Right ventricle myocardium superior (tissue), 1 donor: ENCODE data around the gene CD82. TPM values are rescaled to one million over a fixed set of nuclear protein-coding genes. Genes with fewer than 3 reads are reported as not detected.

Experiments
- ATAC-seq: fragments of 200-7000 bp; cut with Tn5 transposase; one replicate; pipeline ENCODE4 v1.9.1; 2020; ENCODE audit warnings: mild to moderate bottlenecking; ENCODE audit not compliant: poor library complexity
- DNase-seq: peaks from one replicate; pipeline ENCODE4 v3.0.0-alpha.2; 2020
- intact Hi-C: fragments of 100-400 bp; cut with DNase I; formaldehyde crosslinking; loops from one replicate; pipeline ENCODE4 v1.11.2; 2022
- total RNA-seq: library from RNA; stranded (reverse); fragmentation: NEBNext Ultra II Directional; extraction: Animal tissue kit (Norgen Biotek cat#: 25700); gene quantifications from one replicate; pipeline ENCODE4 v1.2.1, GENCODE V29; 2021
- donor health status: DM: no; HTN: yes; CAD: no; lungs with severe emphysema.

Gene CD82
- total RNA-seq, 1 donor from 2014 or later, result 54.6 TPM

DNA sequence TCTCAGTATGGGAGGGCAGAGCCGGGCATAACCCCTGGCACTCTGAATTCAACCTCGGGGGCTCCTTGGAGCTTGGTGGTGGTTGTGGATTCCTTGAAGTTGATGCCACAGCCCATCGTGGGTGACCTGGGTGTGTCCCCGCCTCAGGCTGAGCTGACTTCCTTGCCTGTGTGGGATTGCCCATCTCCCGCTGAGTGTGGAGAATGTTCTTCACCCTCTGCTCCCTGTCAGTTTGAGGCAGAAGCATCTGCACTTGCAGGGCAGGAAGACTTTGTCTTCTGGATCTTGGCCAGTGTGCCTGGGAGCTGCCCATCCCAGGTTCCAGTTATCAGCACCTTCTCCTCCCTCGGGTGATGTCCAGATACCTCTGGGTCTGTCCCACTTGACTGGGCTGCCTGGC, 25.3 kb downstream of the CD82 start:
- ATAC-seq, result no peak

GRCh38 chr11:44591557-44591956, 26.1 kb downstream of the CD82 start:
- intact Hi-C loops, result no loop called here
- DNase-seq (no peak), ATAC-seq (no peak)

More for the DNA sequence above, 25.3 kb downstream of the CD82 start:
- DNase-seq, result no peak
- intact Hi-C loops, result no loop called here

DNA sequence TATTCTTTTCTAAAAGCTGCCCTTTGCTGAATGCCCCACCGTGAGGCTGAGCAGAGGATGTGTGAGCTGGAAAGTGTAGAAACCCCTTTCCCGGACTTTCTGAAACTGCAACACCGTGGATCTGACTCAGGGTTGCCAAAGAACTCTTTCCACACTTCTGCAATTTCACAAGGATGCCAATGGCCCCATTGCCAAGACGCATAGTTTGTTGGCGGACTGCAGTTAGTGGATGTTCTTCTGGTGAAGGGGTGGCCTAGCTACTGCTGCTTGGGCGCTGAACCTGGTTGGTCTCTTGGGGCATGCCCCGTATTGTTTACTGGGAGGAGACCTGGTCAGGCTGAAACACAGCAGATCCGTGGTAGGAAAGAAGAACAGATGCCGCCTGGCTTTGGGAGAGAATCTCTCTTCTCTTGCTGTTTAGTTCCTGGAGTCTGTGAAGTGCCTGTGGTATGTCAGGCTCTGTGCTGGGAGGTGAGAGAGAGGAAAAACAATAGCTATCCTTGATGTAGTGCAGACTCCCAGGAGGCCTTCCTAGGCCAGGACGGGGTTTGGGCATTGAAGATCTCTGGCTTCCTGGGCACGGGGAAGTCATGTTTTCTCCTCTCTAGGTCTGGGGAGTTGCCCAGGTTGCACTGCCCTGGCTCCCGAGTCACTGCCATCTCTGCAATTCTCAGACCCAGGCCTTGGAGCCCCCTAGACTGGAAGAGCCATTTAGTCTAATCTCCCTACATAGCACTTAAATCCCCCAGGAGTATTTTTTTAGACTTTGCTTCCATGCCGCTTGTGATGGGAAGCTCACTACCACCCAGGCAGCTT, 26.9 kb downstream of the CD82 start:
- DNase-seq (no peak), ATAC-seq (no peak)
- intact Hi-C loops, result no loop called here

GRCh38 chr11:44593251-44593650, 27.8 kb downstream of the CD82 start:
- DNase-seq (no peak), ATAC-seq (no peak)
- intact Hi-C loops, result no loop called here

DNA sequence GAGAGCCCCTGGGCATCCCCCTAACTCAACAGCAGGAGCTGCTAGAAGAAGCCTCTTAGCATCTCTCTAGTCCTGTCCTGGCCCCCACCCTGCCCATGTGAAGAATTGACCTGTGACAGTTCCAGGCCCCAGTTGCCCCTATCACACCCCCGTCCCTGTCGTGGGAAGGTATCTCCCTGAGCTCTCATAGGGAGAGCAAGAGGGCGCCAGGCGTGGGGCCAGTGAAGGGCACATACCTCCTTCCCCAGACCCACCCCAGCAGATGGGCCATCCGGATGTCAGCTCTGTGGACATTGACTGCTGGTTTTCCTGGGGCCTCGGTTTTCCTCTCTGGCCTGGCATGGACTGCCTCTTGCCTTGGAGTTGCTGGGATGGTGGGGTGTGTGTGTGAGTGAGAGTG, 29.5 kb downstream of the CD82 start:
- DNase-seq (no peak), ATAC-seq (no peak)
- intact Hi-C loops, result no loop called here

DNA sequence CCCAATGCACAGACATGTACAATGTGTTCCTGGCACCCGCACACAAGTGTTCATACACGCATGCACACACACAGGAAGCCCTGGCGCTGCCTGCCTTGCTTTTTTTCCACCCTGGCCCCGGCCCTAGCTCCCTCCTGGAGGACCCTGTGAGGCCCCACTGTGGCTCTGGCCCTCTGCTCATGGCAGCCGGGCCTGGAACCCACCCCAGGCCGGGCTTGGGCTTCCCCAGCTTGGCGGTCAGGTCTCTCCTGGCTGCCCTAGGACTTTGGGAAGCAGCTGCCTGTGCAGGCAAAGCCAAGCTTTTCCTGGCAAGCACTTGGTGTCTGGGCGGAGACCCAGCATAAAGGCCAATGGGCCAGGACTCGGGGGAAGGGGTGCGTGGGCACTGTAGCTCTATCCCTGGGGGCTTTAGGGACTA, 30.5 kb downstream of the CD82 start:
- intact Hi-C loops, result no loop called here
- ATAC-seq, result peak; percentile 89

DNA sequence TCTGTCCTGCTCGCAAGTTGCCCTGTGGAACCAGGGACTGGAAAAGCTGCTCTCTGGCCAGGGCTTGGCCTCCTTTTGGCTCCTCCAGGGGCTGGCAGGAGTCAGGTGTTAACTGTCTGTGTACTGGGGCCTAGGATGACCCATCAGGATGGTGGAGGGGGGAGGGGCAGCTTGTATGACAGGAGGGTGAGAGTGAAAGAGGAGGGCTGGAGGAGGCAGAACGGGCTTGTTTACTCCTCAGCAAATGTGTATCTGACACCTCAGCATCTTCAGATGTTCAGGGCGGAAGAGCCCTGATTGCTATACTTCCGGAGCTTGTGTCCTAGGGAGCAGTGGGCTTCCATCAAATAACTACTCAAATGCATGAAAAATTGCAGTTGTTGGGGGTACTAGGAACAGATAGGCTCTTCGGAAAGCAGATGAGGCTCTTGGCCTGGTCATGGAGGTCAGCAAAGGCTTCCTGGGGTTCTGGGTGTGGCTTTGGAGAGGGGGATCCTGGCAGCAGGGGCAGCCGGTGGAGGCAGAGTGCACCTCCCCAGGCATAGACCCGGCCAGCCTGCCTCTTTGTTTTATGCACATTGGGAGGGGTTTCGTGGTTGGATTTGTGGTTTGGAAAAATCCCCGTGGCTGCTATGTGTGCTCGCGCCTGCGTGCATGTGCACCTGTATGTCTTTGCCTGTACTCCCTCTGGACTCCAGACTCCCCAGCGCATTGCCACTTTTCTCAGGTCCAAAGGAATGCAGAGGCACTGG, 31.2 kb downstream of the CD82 start:
- no peak for DNase-seq
- ATAC-seq, result peak; percentile 16
- intact Hi-C loops, result no loop called here

More for the DNA sequence above, 30.5 kb downstream of the CD82 start:
- peak; percentile 88 for DNase-seq

DNA sequence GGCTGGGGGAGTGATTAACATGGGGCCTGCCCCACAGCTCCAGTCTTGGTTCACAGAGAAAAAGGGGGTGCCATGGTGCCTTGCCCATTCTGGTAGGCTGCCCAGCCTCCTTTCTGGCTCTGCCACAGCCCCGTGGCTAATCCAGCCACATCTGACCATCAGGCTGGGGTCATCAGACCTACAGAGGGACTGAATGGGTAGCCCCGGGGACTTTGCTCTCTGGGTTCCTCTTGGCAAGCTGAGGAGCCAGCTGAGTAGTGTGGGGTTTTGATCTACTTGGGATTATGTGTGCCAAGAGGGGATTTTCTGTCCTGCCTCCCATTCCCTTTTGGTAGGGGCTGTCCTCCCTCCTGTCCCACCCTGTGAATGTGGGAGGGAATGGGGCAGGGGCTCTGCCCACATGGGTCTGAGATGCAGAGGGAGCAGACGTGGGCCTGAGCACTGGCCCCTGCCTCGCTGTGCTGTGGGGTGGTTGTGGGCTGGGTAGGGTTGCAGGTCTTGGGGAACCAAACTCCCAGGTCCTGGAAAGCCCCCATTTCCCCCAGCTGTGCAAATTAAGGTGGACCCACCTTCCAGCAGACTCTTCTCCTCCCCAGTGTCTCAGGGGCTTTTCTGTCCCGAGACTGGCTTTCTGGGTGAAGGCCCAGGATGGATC, 32.0 kb downstream of the CD82 start:
- DNase-seq, result no peak
- intact Hi-C loops, result no loop called here

GRCh38 chr11:44598831-44599230, 33.4 kb downstream of the CD82 start:
- intact Hi-C loops, result no loop called here
- DNase-seq, result no peak
- ATAC-seq, result no peak

More for the DNA sequence above, 32.0 kb downstream of the CD82 start:
- ATAC-seq, result no peak

DNA sequence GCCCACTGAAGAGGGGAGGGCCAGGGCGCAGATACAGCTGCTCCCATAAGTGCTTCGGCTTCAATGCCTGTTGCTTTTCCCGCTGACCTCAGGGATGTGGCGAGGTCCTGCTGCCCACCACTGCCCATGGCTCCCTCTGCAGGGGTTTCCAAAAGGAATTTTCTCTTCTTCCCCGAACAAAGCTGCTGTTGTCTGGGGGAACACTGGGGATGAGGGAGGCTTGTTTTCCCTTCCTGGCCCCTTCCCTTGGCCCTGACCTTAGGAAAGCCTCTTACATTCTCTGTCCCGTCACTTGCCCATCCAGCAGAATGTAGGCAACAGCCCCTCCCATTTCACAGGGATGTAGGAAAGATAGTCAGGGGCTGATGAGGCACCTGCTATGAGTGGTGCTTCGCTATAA, 34.8 kb downstream of the CD82 start:
- intact Hi-C loops, result no loop called here
- DNase-seq, result no peak
- no peak for ATAC-seq

DNA sequence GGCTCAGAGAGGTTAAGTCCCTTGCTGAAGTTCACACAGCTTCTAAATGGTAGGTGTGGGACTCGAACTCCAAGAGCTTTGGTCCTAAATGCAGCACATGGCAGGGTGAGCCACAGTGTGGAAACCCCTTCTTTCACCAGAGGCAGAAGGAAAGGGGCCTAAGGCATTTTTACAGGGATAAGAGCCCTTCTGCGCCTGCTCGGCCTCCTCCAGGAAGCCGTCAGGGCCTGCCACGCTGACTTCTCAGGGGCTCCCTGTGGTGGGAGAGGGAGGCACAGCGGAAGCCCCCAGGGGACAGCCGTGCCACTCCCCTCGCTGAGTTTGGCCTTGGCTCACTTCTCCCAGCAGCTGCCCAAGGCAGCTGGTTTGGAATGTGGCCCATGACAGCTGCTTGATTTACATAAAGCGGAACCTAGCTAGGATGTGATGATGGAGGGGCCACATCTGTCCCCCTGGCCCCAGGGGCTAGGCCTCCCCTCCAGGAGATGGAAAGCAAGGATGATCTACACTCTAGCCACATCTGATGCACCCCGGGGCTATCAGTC, 35.4 kb downstream of the CD82 start:
- DNase-seq (no peak), ATAC-seq (peak; percentile 30)
- intact Hi-C loops, result no loop called here

DNA sequence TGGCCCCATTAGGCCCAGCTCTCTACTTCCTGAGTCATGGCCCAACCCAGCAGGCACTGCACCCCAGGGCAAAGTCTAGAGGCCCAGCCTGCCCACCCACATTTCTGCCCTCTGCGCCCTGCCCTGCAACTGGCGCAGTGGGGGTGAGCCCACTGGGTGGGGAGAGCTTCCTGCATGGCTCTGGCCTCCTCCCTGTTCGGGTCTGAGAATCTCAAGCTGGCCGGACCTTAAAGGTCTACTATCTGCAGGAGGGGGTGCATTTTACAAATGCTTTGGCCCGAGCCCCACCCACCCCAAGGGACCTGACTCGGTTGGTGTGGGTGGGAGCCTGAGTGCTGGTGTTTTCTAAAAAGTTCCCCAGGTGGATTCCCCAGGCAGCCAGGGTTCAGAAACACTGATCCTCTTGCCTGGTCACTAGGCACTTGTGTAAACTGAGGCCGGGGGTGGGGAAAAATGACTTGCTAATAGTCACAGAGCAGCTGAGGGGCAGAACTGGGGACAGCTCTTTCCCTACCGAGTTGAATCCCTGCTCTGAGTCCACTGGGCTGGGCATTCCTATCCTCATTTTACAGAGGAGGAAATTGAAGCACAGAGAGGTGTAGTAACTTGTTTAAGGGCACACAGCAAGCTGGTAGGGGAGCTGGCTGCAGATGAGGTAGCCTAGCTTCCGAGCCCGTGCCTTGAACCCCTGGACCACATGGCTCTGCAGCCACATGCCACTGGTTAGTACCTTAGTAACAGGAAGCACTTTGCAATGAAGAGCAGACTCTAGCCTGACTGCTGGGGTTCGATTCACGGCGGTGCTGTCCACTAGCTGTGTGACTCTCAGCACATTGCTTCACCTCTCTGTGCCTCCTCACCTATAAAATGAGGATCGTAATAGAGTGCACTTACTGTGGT, 36.3 kb downstream of the CD82 start:
- DNase-seq (no peak), ATAC-seq (peak; percentile 18)

GRCh38 chr11:44602891-44603310, 37.4 kb downstream of the CD82 start:
- DNase-seq, result no peak
- ATAC-seq, result peak; percentile 11
- intact Hi-C loops, result no loop called here

More for the DNA sequence above, 36.3 kb downstream of the CD82 start:
- intact Hi-C loops, result no loop called here

GRCh38 chr11:44604171-44604581, 38.7 kb downstream of the CD82 start:
- no peak for ATAC-seq
- DNase-seq, result no peak
- intact Hi-C loops, result no loop called here

- DNase-seq, result no peak
- no peak for ATAC-seq
- intact Hi-C loops, result no loop called here
Measured at GRCh38 chr11:44605068-44605708, 39.7 kb downstream of the CD82 start.

GRCh38 chr11:44605965-44606364, 40.5 kb downstream of the CD82 start:
- intact Hi-C loops, result no loop called here
- ATAC-seq, result no peak
- DNase-seq, result no peak

- intact Hi-C loops, result no loop called here
- no peak for ATAC-seq
- DNase-seq, result no peak
Measured at GRCh38 chr11:44606472-44606871, 41.0 kb downstream of the CD82 start.
